HG03432 (cell line): ENCODE results near the gene RPGRIP1.
"Not testable (repeated sequence)": the region's sequence is repeated elsewhere in the genome, so short reads cannot be mapped to it uniquely, and the experiment has no call there.

Experiments
- ATAC-seq: cut with Tn5 transposase; IDR thresholded peaks from one replicate; pipeline ENCODE4 v1.9.1; 2021; ENCODE audit warnings: mild to moderate bottlenecking, moderate library complexity; ENCODE audit not compliant: unreplicated experiment

Gene RPGRIP1

DNA sequence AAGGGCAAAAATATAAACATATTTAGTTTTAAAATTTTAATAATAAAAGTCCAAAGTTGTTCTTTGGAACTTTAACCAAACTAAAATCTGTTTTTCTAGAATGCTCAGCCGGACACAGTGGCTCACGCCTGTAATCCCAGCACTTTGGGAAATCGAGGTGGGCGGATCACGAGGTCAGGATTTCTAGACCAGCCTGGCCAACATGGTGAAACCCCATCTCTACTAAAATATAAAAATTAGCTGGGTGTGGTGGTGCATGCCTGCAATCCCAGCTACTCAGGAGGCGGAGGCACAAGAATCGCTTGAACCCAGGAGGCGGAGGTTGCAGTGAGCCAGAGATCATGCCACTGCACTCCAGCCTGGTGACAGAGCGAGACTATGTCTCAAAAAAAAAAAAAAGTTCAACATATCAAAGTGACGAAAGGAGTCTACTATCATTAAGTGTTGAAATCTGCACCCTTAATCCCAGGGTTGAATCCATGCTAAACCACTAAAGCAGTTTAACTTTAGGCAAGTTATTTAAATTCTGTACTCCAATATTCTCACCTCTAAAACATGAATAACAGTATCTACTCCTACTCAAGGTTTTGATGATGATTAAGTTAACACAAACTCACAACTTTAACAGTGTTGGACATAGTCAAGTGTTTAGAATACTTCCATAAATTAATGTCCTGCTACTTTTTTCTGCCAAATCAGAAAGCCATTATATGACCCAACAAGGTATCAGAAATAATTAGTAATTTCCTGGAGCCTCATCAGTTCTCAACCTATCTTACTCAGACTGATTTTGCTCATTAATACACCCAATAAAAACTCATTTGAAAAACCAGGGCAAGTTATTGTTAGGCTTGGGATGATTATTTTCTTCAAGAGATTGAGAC, 21.6 kb upstream of the RPGRIP1 start:
- ATAC-seq = no peak

DNA sequence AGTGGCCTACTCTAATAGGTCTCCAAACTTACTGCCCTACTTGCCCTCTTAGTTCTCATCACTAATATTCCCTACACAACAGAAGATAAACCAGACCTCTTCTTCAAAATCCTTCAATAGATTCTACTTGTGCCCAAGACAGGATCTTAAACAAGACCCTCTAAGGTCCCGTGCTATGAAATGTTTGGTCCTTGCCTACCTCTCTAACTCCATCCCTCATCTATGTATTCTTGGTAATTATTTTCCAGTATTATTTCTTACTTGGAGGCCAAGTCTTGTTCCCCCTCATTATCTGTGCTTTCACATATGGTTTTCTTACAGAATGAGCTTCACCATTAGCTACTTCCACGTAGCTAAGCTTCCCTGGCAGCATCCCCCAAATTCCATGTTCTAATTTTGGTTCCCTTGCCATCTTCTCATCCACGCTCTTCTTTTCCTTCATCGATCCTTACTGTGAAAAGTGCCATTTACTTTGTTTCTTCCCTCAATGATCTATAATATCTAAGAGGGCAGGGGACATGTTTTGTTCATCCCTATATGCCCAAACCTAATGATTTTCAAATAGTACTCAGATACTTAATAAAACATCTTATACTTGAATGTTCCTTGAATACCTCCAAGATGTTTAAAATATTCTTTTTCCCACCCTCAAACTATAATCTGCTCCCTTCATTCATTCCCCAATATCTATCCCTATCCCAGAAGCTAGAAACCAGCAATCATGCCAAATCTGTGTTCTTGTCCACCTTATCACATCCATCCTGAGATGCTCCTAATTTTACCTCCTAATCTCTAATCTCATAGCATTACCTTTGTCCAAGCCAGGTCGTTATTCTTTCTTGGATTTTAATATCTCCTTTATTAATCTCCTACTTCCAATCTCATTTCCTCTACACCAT, 20.7 kb upstream of the RPGRIP1 start:
- no peak for ATAC-seq

DNA sequence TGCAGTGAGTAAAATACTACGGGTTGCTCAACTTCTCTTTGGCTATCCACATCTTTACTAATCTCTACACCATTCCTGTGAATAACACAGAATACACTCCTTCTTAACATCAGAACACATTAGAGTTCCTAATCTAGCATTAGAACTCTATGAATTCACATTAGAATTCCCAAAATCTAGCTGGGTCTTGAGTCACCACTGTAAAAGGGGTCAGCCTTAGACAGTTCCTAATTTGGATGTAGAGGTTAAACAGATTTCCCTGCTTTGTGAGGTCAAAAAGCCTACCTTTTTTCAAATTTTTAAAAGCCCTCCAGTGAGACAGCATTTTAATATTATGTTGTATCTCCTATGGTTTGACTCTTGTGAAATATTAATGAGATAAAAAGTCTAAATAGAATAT, 18.1 kb upstream of the RPGRIP1 start:
- ATAC-seq = no peak

DNA sequence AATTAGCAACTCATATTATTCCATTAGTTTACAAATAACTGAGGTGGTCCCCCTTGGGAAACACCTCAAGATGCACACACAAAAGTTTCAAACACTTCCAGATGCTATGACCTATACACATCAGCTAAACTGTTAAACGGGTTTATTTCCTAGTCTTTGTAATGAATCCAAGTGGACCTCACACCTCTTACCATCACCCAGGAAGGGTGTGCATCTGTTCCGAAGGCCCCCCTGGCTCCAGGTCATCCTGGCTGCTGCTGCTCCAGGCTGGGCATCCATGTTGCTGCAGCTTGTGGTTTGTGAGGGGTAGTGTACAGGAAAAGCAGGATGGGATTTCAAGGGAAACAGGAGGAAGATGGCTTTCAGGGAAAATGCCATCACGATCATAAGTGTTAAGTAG, 17.5 kb upstream of the RPGRIP1 start:
- ATAC-seq = no peak

DNA sequence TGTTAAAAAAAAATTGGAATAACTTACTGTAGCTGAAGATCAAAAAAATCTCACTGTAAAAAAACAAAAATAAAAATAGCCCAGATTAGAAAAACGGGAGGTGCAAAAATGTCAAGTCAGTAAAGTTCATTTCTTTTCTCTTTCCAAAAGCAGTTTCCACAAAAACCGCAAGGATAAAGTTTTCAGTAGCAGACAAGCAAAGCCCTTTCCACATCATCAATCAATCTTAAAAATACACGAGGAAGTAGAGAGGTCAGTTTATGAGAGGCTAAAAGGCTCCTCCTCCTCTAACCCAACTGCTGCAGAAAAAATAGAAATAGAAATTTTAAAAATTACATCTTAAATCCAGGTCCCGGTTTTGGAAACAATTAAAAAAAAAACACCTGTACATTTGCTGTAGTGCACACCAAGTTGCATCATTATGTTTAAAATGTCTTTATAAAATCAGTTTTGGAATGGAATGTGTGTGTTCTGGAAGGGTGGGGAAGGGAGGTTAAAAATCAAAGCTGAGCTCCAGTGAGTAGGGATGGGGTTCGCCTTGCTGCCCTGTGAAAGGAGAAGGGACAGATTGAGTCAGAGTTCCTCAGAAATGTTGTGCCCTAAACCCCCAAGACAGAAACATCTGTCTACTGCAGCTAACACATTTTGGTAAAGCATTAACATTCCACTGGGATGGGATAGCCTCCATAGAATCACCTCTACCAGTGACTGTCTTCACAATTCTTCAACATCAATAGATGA, 16.4 kb upstream of the RPGRIP1 start:
- ATAC-seq = no peak

DNA sequence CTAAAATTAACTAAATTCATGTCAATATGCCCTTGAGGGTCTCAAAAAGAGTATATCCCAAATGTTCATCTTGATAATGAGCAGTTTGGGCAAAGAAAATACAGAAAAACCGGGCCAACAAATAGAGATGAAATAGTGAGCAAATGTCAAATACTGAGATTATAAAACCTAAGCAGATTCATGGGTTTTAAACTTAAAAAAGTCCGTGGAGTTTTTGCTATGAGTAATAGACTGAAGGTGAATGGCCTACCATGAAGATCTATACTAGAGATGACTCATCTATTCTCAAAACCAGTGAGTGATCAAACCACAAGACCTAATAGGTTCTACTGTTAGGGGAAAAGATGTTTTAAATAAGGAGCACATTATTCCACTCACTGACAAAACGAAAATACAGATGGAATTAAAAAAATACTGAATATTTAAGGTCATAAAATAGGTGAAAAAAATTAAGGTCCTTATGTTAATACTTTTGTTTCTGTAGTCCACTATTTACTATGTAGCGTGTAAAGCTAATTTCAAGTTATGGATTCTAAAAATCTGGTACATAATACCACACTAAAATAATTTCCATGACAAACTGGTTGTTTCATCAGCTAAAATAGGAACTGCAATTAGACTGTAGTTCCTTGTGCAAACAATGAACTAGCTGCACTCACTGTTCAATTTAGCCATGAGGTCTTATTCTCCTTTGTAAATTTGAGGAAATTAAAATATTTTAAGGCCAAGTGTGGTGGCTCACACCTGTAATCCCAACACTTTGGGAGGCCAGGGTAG, 15.7 kb upstream of the RPGRIP1 start:
- ATAC-seq = peak; percentile 82

DNA sequence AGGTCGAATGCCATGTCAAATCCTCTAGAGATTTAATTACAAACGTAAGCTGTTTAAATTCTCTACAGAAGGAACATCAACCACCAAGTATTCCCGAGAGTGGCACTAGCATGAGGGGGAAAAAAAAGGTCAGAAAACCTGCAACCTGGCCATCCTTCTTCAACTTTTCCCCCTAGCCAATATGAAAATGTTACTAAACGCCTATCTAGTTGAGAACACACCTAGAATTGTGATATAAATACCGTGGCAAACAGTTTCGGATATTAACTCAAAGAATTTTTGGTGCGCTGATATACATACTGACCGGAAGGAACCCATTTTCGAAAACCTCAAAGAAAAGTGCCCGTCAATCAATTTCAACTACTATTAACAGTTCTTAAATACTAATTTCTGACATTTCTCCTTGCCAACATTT, 12.4 kb upstream of the RPGRIP1 start:
- no peak for ATAC-seq

DNA sequence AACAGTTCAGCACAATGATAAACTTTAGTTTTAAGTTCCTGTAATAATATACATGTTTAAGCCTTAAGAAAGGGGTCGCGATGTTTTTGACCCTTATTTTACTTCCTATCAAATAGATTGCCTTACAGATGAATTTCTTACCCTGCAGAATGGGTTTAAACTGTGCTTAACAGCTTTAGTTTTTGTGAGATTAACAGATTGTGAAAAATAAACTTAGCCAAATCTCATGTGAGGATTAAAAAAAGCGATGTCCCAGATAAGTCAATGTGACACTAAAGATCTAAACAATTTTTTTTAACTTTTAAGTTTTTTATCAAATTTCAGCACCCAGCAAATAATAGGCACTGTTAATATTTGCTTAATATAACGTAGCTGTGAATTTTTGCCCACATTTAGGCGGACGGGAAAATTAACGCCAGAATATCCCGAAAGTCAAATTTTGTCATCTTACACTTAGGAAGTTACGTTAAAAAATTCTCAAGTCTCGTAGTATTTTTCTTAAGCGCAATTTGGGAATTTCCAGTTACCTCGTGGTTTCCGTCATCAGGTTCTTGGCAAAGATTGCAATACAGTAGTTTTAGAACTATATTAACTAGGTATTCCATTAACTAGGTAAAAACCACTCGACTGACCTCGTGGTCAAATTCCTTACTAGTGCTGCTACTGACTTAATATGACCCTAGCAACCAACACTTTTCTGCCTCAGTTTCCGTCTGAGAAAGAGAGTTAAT, 11.8 kb upstream of the RPGRIP1 start:
- ATAC-seq = no peak

DNA sequence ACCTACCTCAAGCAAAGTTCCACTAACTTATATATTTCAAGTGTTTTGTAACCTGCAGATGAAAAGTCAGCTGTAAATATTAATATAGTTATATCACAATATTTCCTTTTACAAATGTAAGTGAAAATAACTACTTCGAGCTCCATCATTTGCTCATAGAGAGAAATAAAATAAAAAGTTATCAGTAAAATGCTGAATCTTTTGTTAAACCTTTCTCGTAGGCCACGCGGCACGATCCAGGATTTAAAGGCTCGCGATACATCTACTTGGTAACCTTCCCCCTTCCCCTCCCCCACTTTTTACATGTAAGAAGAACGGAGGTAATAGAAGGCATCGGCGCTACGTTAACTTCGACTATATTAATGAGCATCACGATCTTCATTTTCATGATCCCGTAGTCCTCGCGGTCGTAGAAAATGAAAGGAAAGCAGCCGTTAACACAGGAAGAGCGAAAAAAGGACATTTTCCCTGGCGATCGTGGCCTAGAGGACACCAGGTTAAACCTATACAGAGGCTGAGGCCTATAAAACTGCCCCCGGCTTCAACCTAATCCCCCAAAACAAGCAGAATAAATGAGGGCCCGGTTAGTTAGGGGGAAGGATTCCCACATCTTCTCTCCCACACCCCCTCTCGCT, 11.1 kb upstream of the RPGRIP1 start:
- no peak for ATAC-seq

DNA sequence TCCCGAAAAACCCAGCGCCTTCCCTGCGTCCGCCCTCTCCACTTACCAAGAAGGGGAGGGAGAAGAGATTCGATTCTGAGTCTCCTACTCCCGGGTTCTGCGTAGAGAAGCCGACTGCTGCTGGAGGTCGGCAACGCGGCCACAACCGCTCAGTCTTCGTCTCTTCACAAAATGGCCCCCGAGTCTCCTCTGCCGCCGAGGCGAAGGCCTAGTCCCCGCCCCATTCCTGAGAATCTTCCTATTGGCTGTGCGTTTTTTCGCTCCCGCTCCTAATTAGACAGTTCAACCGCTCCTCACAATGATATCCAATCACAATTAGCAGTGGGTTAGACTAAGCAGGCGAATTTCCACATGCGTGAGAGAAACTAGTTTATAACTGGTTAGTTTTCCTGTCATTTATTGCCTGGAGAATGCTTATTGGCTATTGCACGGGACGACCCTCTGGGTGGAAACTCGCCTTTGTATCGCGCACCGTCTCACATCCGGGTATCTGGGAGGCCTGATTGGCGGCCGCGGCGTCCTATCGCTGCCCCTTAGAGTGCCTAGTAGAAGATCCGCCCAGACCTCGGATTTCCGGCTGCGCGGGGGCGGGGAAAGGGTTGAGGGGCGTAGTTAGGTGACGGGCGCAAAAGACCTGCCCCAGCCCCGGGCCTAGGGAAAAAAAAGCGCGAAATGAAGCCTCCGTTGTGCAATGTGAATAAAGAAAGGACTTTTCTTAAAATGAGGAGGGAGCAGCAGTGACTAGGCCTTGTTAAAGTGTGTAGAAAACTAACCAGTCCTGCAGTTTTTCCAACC, 10.4 kb upstream of the RPGRIP1 start, which contains the start of gene HNRNPC:
HNRNPC (minus strand) TSS at position 191 of the 795 bp plus-strand sequence. CDS start 35,249 bp downstream, outside the sequence.
- ATAC-seq = peak; percentile 90

DNA sequence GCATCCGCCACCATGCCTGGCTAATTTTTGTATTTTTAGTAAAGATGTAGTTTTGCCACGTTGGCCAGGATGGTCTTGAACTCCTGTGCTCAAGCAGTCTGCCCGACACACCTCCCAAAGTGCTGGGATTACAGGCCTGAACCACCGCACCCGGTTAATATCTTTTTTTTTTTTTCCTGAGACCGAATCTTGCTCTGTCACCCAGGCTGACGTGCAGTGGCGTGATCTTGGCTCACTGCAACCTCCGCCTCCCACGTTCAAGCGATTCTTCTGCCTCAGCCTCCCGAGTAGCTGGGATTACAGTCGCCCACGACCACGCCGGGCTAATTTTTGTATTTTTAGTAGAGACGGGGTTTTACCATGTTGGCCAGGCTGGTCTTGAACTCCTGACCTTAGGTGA, 7.2 kb upstream of the RPGRIP1 start:
- ATAC-seq = not testable (repeated sequence)

DNA sequence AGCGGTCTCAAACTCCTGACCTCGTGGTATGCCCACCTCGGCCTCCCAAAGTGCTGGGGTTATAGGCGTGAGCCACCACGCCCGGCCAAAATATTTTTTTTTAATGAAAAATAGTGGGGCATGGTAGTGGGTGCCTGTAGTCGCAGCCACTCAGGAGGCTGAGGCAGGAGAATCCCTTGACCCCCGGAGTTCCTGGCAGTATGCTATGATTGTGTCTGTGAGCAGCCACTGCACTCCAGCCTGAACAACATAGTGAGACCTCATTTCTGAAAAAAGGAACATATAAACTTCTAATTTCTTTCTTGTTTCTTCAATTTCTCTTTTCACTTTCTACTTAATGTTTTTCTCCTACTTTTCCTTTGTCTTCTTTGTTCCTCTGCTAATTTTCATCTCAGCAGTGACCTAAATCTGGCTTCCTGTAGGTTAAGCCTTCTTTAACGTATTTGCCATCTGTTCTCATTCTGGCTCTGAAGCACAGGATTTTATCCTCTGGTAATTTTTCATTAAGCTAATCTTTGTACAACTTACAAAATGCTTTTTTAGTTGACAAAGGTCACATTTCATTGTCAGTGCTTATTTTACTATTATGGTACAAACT, 4.5 kb upstream of the RPGRIP1 start:
- ATAC-seq = no peak

DNA sequence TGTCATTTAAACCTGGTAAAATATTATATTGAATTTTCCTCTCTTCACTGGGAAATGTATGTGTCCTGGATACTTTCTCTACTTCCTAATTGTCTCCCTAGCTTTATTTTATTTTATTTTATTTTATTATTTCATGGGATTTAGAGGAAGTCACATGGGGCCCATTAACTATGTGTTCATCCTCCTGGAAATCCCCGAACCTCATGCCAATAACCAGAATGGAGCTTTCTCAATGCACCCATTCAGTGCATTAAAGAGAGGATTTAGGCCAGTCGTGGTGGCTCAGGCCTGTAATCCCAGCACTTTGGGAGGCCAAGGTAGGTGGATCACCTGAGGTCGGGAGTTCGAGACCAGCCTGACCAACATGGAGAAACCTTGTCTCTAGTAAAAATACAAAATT, 1.3 kb upstream of the RPGRIP1 start:
- ATAC-seq = no peak

DNA sequence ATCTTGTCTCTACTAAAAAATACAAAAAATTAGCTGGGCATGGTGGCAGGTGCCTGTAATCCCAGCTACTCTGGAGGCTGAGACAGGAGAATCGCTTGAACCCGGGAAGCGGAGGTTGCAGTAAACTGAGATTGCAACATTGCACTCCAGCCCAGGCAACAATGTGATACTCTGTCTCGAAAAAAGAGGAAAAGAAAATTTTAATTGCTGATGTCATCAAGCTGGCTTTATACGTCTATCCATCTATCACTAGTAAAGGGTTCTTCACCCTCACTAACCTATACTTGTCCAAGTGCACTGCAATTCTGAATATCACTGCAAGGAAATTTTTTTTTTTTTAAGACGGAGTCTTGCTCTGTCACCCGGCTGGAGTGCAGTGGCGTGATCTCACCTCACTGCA, 2.0 kb downstream of the RPGRIP1 start:
- not testable (repeated sequence) for ATAC-seq

DNA sequence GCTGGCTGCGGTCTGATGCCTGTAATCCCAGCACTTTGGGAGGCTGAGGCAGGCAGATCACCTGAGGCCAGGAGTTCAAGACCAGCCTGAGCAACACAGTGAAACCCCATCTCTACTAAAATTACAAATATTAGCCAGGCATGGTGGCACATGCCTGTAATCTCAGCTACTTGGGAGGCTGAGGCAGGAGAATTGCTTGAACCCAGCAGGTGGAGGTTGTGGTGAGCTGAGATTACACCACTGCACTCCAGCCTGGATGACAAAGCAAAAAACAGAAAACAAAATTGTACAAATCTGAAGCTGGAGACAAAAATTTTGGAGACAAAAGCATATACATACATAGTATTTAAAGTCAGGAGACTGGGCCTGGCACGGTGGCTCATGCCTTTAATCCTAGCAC, 6.6 kb downstream of the RPGRIP1 start:
- not testable (repeated sequence) for ATAC-seq

DNA sequence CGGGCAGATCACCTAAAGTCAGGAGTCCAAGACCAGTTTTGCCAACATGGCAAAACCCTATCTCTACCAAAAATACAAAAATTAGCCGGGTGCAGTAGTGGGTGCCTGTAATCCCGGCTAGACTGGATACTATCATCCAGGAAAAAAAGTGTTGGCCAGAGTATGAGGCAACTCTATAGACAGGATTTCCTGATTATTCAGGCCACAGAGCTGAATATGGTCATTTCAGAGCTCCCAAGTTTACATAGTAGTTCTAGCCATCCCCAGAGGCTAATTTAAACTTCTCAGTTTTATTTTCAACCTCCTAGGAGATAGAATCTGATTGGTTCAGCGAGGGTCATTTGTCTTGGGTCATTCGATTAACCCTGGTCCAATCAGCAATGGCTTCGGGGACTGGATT, 7.3 kb downstream of the RPGRIP1 start:
- no peak for ATAC-seq

DNA sequence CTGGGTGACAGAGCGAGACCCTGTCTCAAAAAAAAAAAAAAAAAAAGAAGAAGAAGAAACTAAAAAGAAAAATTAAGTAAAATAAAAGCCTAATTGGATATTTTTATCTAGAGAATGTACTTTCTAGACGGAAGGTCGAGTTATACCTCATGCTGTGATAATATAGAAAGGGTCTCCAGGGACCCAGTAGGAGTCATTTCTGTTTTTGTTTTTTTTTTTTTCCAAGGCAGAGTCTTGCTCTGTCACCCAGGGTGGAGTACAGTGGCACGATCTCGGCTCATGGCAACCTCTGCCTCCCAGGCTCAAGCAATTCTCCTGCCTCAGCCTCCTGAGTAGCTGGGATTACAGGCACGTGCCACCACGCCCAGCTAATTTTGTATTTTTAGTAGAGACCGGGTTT, 14.1 kb downstream of the RPGRIP1 start:
- ATAC-seq = not testable (repeated sequence)

DNA sequence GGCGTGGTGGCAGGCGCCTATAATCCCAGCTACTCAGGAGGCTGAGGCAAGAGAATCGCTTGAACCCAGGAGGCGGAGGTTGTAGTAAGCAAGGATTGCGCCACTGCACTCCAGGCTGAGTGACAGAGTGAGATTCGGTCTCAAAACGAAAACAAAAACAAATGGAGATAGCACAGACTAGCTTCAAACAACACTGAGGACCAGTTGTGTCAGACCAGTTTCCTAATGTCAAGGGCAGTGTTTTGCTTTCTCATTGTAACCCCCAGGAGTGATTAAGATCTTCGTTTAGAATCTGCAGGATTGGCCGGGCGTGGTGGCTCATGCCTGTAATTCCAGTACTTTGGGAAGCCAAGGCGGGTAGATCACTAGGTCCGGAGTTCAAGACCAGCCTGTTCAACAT, 18.5 kb downstream of the RPGRIP1 start:
- ATAC-seq = no peak
